IMR-90 (cell line): ENCODE measurements around the gene GOLGA6L2. TPM values are rescaled to one million over a fixed set of nuclear protein-coding genes. Genes with fewer than 3 reads are reported as not detected.

Experiments
- ATAC-seq: fragments of 200-7000 bp; cut with Tn5 transposase; 2 replicates; pipeline ENCODE4 v1.9.1; 2020; ENCODE audit warnings: low read depth, mild to moderate bottlenecking, moderate library complexity
- BruUV-seq: library from RNA; stranded (reverse); fragments of 400-500 nt; replicated peaks from 2 replicates; lab custom pipeline; 2021; lab: Mats Ljungman, UMichigan
- CTCF ChIA-PET: fragments of 300-600 bp; formaldehyde crosslinking; extraction: SDS; loops from one replicate; lab custom pipeline; 2021; ENCODE audit warnings: antibody characterized with exemption; lab: Yijun Ruan, JAX
- POLR2A ChIA-PET: fragments of 300-600 bp; sonication (Branson Sonifier 250); formaldehyde crosslinking; loops from one replicate; lab custom pipeline; 2022; ENCODE audit warnings: antibody characterized with exemption; ENCODE audit not compliant: unreplicated experiment; lab: Charles Lee
- DNase-seq: peaks from one replicate; pipeline ENCODE4 v3.0.0; 2013
- H2AFZ ChIP-seq: replicated peaks from 2 replicates; pipeline ENCODE3; 2013; ENCODE audit warnings: low read length, mild to moderate bottlenecking; ENCODE audit not compliant: poor library complexity
- H2AK5ac ChIP-seq: 2 replicates; pipeline ENCODE4 v1.6.1; 2013; ENCODE audit warnings: low read depth, low read length, inconsistent platforms
- H2AK9ac ChIP-seq: replicated peaks from 2 replicates; pipeline ENCODE3; 2013; ENCODE audit warnings: mild to moderate bottlenecking, low read depth, low read length, moderate library complexity; ENCODE audit not compliant: poor library complexity
- H2BK120ac ChIP-seq: 2 replicates; pipeline ENCODE4 v1.6.1; 2013; ENCODE audit warnings: low read depth, low read length, inconsistent platforms
- H2BK15ac ChIP-seq: 3 replicates; pipeline ENCODE4 v1.6.1; 2013; ENCODE audit warnings: low read depth, low read length, inconsistent platforms
- H2BK20ac ChIP-seq: 2 replicates; pipeline ENCODE4 v1.6.1; 2013; ENCODE audit warnings: low read depth, mild to moderate bottlenecking, inconsistent platforms, low read length, moderate library complexity
- H2BK5ac ChIP-seq: 2 replicates; pipeline ENCODE4 v1.6.1; 2013; ENCODE audit warnings: mild to moderate bottlenecking, low read depth, low read length, inconsistent platforms; ENCODE audit not compliant: poor library complexity, severe bottlenecking
- H3K14ac ChIP-seq: replicated peaks from 2 replicates; pipeline ENCODE4 v1.6.1; 2013; ENCODE audit warnings: low read depth, low read length, inconsistent platforms
- H3K18ac ChIP-seq: 2 replicates; pipeline ENCODE4 v1.6.1; 2013; ENCODE audit warnings: low read depth, low read length, control low read depth
- H3K23ac ChIP-seq: 2 replicates; pipeline ENCODE4 v1.6.1; 2013; ENCODE audit warnings: low read depth, low read length, inconsistent platforms
- H3K27ac ChIP-seq: 2 replicates; pipeline ENCODE4 v1.5.1; 2013; ENCODE audit warnings: mild to moderate bottlenecking, control low read depth, low read length; ENCODE audit not compliant: insufficient read depth
- H3K27me3 ChIP-seq: 2 replicates; pipeline ENCODE4 v1.6.1; 2013; ENCODE audit warnings: low read length; ENCODE audit not compliant: control insufficient read depth, insufficient read depth
- H3K36me3 ChIP-seq: 2 replicates; pipeline ENCODE4 v1.6.1; 2013; ENCODE audit warnings: low read length, mixed read lengths; ENCODE audit not compliant: control insufficient read depth, insufficient read depth
- H3K4ac ChIP-seq: 2 replicates; pipeline ENCODE4 v1.6.1; 2013; ENCODE audit warnings: low read depth, low read length, inconsistent platforms
- H3K4me1 ChIP-seq: 2 replicates; pipeline ENCODE4 v1.6.1; 2013; ENCODE audit warnings: low read length, mixed read lengths; ENCODE audit not compliant: control insufficient read depth, insufficient read depth
- H3K4me2 ChIP-seq: 2 replicates; pipeline ENCODE4 v1.6.1; 2013; ENCODE audit warnings: low read depth, mild to moderate bottlenecking, control low read depth, low read length, moderate library complexity
- H3K4me3 ChIP-seq: 2 replicates; pipeline ENCODE4 v1.5.1; 2013; ENCODE audit warnings: low read depth, mild to moderate bottlenecking, control low read depth, low read length, moderate library complexity; ENCODE audit not compliant: insufficient read depth
- H3K56ac ChIP-seq: 2 replicates; pipeline ENCODE4 v1.6.1; 2013; ENCODE audit warnings: low read length, inconsistent platforms; ENCODE audit not compliant: insufficient read depth; ENCODE audit errors: extremely low read depth
- H3K79me1 ChIP-seq, 2 experiments: 2 replicates each; pipeline ENCODE4 v1.6.1; 2013; ENCODE audit warnings: low read length in 2 of 2, inconsistent platforms in 1 of 2, low read depth in 1 of 2
- H3K9ac ChIP-seq: 2 replicates; pipeline ENCODE4 v1.6.1; 2013; ENCODE audit warnings: low read depth, low read length, control low read depth
- H3K9me1 ChIP-seq: 2 replicates; pipeline ENCODE4 v1.6.1; 2013; ENCODE audit warnings: low read length, inconsistent platforms; ENCODE audit not compliant: insufficient read depth
- H3K9me3 ChIP-seq: 2 replicates; pipeline ENCODE4 v1.6.1; 2013; ENCODE audit warnings: low read length; ENCODE audit not compliant: control insufficient read depth, insufficient read depth
- H4K20me1 ChIP-seq: 2 replicates; pipeline ENCODE4 v1.6.1; 2013; ENCODE audit warnings: low read length, inconsistent platforms; ENCODE audit not compliant: insufficient read depth
- H4K5ac ChIP-seq: 2 replicates; pipeline ENCODE4 v1.6.1; 2013; ENCODE audit warnings: mild to moderate bottlenecking, low read depth, low read length, control low read depth
- H4K8ac ChIP-seq, 2 experiments: 2 replicates each; pipeline ENCODE4 v1.6.1; 2013; ENCODE audit warnings: low read depth in 2 of 2, low read length in 2 of 2, control low read depth in 1 of 2, inconsistent platforms in 1 of 2
- H4K91ac ChIP-seq: 2 replicates; pipeline ENCODE4 v1.6.1; 2013; ENCODE audit warnings: low read depth, low read length, inconsistent platforms; ENCODE audit not compliant: insufficient read depth
- POLR2A ChIP-seq: IDR thresholded peaks from 2 replicates; pipeline ENCODE4 v1.6.1; 2012; ENCODE audit warnings: mild to moderate bottlenecking, low read depth, low read length
- RAD21 ChIP-seq: IDR thresholded peaks from 2 replicates; pipeline ENCODE4 v1.6.1; 2012; ENCODE audit warnings: low read length, improper control_type of control experiment
- whole genome bisulfite sequencing, 2 experiments: methylation state at CpG; one replicate each; pipeline versions ENCODE4 v1.1.5 to v1.1.7; 2013; ENCODE audit warnings: missing lambda C conversion rate in 2 of 2; ENCODE audit not compliant: insufficient read length in 1 of 2; ENCODE audit errors: extremely low coverage in 2 of 2; 5-methylcytosine and 5-hydroxymethylcytosine counted together
- dilution Hi-C: fragments of 300-500 bp; cut with HindIII; formaldehyde crosslinking; loops from one replicate; pipeline ENCODE4 v1.14.3; 2018; ENCODE audit warnings: low sequenced_read_pairs; ENCODE audit not compliant: unreplicated experiment
- in situ Hi-C: fragments of 300-500 bp; cut with MboI; formaldehyde crosslinking; loops from 3 replicates; pipeline ENCODE4 v1.14.3; 2019; ENCODE audit warnings: low sequenced_read_pairs, inconsistent platforms, mixed read lengths
- intact Hi-C: fragments of 100-400 bp; cut with micrococcal nuclease; formaldehyde crosslinking; loops from 2 replicates; pipeline ENCODE4 v1.10.0; 2022
- polyA plus RNA-seq, 3 experiments: library from polyadenylated mRNA; depleted of rRNA; stranded (reverse); fragments of >200 nt; gene quantifications; 2 replicates each; pipeline ENCODE4 v1.2.3, GENCODE V29; 2012; ENCODE audit warnings: low replicate concordance in 1 of 3
- total RNA-seq: library from RNA; depleted of rRNA; stranded (reverse); fragments of >200 nt; gene quantifications from 2 replicates; pipeline ENCODE4 v1.2.3, GENCODE V29; 2012
- TF ChIP-seq, protein P1 (sequence below): conservative IDR thresholded peaks from 2 replicates; pipeline ENCODE4 v1.5.1; 2012; ENCODE audit warnings: mild to moderate bottlenecking, low read depth, low read length, improper control_type of control experiment

The GOLGA6L2 gene
- total and polyA plus RNA-seq, 2 of the 4 experiments (the other 2 are of a cell fraction), result not detected

DNA sequence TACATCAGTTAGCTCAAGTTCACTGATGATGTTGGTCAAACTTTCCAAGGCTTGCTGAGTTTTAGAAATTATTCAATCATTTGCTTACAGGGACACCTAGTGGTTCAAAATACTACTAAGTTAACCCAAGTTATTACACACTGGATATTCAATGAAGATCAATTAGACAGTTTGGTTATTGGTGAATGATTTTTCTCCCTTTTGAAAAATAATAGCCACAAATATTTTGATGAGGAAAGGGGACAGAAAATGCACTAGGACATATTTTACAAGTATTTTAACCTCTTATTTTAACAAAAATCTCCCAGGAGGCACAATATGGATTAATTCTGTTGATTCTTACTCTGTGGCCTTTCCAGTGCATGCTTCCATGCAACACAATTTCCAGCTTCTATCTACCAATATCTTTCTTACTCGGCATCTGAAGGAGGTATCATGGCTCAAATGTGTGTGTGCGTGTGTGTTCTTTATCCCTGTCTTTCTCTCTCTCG lies 20.1 kb upstream of the GOLGA6L2 start:
- ATAC-seq, result peak; percentile 48
- Histone ChIP-seq H4K5ac (no peak overlapping the region), H3K27me3 (no peaks in the 10 kb centered on the region), H3K4me2 (no peak overlapping the region), H2AK9ac (no peak overlapping the region), H4K8ac (no peak overlapping the region), H4K91ac (no peak overlapping the region), H2AK5ac (no peak overlapping the region), H3K4ac (no peak overlapping the region), H2BK120ac (no peak overlapping the region), H2BK15ac (no peak overlapping the region), H3K56ac (no peak overlapping the region), H3K9me3 (no peaks in the 10 kb centered on the region), H3K18ac (no peak overlapping the region), H2BK5ac (no peak overlapping the region), H4K20me1 (no peaks in the 10 kb centered on the region), H3K23ac (no peak overlapping the region), H3K9me1 (no peaks in the 10 kb centered on the region), H3K27ac (no peak overlapping the region), H2AFZ (no peak overlapping the region), H3K14ac (no peak overlapping the region), H2BK20ac (no peak overlapping the region), H3K36me3 (no peaks in the 10 kb centered on the region), H3K9ac (no peak overlapping the region), H3K4me3 (no peak overlapping the region), H3K79me1 (no peaks in the 10 kb centered on the region), H3K4me1 (no peaks in the 10 kb centered on the region)
- dilution Hi-C loops (no loop called here), in situ Hi-C loops (no loop called here), intact Hi-C loops (loop anchor here (5.0 kb wide), 1 partner anchor 430 kb away; the partner anchor contains the start of gene TUBGCP5)
- WGBS, 2 experiments, result no CpG with 5 or more reads among the region's 3 CpGs
- CTCF ChIA-PET, result interaction anchor here (0.6 to 0.7 kb wide), 2 partner anchors 42 to 393 kb away, joined by 3 read pairs; no protein-coding TSS in a partner anchor
- TF ChIP-seq RAD21 (peak; percentile 36), POLR2A (no peak)
- TF ChIP-seq, protein P1, sequence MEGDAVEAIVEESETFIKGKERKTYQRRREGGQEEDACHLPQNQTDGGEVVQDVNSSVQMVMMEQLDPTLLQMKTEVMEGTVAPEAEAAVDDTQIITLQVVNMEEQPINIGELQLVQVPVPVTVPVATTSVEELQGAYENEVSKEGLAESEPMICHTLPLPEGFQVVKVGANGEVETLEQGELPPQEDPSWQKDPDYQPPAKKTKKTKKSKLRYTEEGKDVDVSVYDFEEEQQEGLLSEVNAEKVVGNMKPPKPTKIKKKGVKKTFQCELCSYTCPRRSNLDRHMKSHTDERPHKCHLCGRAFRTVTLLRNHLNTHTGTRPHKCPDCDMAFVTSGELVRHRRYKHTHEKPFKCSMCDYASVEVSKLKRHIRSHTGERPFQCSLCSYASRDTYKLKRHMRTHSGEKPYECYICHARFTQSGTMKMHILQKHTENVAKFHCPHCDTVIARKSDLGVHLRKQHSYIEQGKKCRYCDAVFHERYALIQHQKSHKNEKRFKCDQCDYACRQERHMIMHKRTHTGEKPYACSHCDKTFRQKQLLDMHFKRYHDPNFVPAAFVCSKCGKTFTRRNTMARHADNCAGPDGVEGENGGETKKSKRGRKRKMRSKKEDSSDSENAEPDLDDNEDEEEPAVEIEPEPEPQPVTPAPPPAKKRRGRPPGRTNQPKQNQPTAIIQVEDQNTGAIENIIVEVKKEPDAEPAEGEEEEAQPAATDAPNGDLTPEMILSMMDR, result peak; percentile 41
- peak; percentile 11 for DNase-seq
- POLR2A ChIA-PET, result no interaction called here
- BruUV-seq, result no TSS peak
